ENCODE data around the gene SUCNR1.

GRCh38 chr3:151856118-151856517 is 17.3 kb upstream of the SUCNR1 start:
- TF ChIP-seq YY1 (IDR thresholded peaks at IDR 0.05; ENCODE audit: insufficient read depth, insufficient read length) (no peak), ZNF274 (IDR thresholded peaks at IDR 0.05; ENCODE audit: low read depth, low read length) (no peak)

Data from NT2/D1 (cell line).